Right lobe of liver (tissue), 6 donors: ENCODE results near the gene EIF2D. TPM values are rescaled to one million over a fixed set of nuclear protein-coding genes. Genes with fewer than 3 reads are reported as not detected.

ENCODE experiments used
- ATAC-seq, 4 donors: fragments of 200-7000 bp; cut with Tn5 transposase; one replicate each; pipeline ENCODE4 v1.9.1; 2020; ENCODE audit warnings: mild to moderate bottlenecking in 4 of 4, moderate library complexity in 4 of 4
- DNase-seq, 3 donors: peaks; one replicate each; pipeline ENCODE4 v3.0.0-alpha.2; 2020
- H3K27ac ChIP-seq, 3 donors: fragments of 200-600 bp; one replicate each; pipeline ENCODE4 v1.8.0; 2022
- H3K27me3 ChIP-seq, 2 donors: fragments of 200-600 bp; one replicate each; pipeline ENCODE4 v1.8.0; 2022
- H3K36me3 ChIP-seq, 4 donors: fragments of 200-600 bp; sonication (generic) in 1 of 4; one replicate each; pipeline versions ENCODE4 v1.5.1 to v1.8.0; 2017 to 2022; ENCODE audit warnings: control low read depth in 1 of 4
- H3K4me1 ChIP-seq, 4 donors: fragments of 200-600 bp; sonication (generic) in 1 of 4; one replicate each; pipeline versions ENCODE4 v1.5.1 to v1.8.0; 2017 to 2022; ENCODE audit warnings: control low read depth in 1 of 4
- H3K4me3 ChIP-seq, 3 donors: fragments of 200-600 bp; one replicate each; pipeline ENCODE4 v1.8.0; 2022
- H3K9me3 ChIP-seq, 4 donors: fragments of 200-600 bp; sonication (generic) in 1 of 4; one replicate each; pipeline versions ENCODE4 v1.5.1 to v1.8.0; 2017 to 2022; ENCODE audit warnings: control low read depth in 1 of 4
- POLR2A ChIP-seq: fragments of 450-650 bp; IDR thresholded peaks from one replicate; pipeline ENCODE4 v1.6.1; 2017; ENCODE audit warnings: antibody characterized with exemption, mild to moderate bottlenecking
- WGBS: methylation state at CpG from one replicate; pipeline ENCODE4 v1.1.6; 2018; ENCODE audit warnings: low coverage, low lambda C conversion rate; ENCODE audit not compliant: insufficient coverage; ENCODE audit errors: missing lambda C conversion rate; 5-methylcytosine and 5-hydroxymethylcytosine counted together
- intact Hi-C, 2 donors: fragments of 100-400 bp; cut with DNase I; formaldehyde crosslinking; loops; one replicate each; pipeline versions ENCODE4 v1.11.2 to v1.14.1; 2022
- total RNA-seq, 6 experiments: library from RNA; depleted of rRNA in 2 of 6; stranded (reverse); fragments of >200 nt in 2 of 6; fragmentation: NEBNext Ultra II Directional in 3 of 6; extraction: Animal tissue kit (Norgen Biotek cat#: 25700) in 3 of 6; gene quantifications; one replicate each; pipeline versions ENCODE4 v1.1.0 to v1.2.4, GENCODE V29; 2016 to 2023
- TF ChIP-seq, protein P1 (sequence below), 4 donors: fragments of 200-600 bp in 3 of 4; fragments of 450-650 bp in 1 of 4; IDR thresholded peaks; one replicate each; pipeline versions ENCODE4 v1.5.1 to v1.8.0; 2016 to 2022; ENCODE audit warnings: antibody characterized with exemption in 4 of 4, mild to moderate bottlenecking in 2 of 4
- donor health status: DM: no; HTN: yes; CAD: no.
- donor health status: DM: no; HTN: no; CAD: no.
- donor health status: DM: no; HTN: no; CAD: no.
- donor health status: DM: no; HTN: yes; CAD: no.
- donor health status: DM: no; HTN: yes; CAD: no.

Gene EIF2D
- total RNA-seq, 6 experiments from 2014 or later: 18.4 to 29.3 (median 24.4) TPM

- H3K27ac ChIP-seq: no peak overlapping the region
- no peak for TF ChIP-seq POLR2A
- TF ChIP-seq, protein P1, sequence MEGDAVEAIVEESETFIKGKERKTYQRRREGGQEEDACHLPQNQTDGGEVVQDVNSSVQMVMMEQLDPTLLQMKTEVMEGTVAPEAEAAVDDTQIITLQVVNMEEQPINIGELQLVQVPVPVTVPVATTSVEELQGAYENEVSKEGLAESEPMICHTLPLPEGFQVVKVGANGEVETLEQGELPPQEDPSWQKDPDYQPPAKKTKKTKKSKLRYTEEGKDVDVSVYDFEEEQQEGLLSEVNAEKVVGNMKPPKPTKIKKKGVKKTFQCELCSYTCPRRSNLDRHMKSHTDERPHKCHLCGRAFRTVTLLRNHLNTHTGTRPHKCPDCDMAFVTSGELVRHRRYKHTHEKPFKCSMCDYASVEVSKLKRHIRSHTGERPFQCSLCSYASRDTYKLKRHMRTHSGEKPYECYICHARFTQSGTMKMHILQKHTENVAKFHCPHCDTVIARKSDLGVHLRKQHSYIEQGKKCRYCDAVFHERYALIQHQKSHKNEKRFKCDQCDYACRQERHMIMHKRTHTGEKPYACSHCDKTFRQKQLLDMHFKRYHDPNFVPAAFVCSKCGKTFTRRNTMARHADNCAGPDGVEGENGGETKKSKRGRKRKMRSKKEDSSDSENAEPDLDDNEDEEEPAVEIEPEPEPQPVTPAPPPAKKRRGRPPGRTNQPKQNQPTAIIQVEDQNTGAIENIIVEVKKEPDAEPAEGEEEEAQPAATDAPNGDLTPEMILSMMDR (IDR thresholded peaks at IDR 0.05): no peak
- no peak overlapping the region for H3K4me3 ChIP-seq
- intact Hi-C loops: no loop called here
- DNase-seq (no peak), ATAC-seq (no peak)
- H3K4me1 ChIP-seq: peaks cover 0 to 46% (median 17%) of the 10 kb centered on the region in 4 donors
- no peaks in the 10 kb centered on the region for H3K36me3 ChIP-seq
- no peaks in the 10 kb centered on the region for H3K27me3 ChIP-seq
- 100% methylated on average over 1 of the region's 1 CpG for WGBS
- no peaks in the 10 kb centered on the region for H3K9me3 ChIP-seq
These were observed 66.9 kb downstream of the EIF2D start for GRCh38 chr1:206545351-206545750.

DNA sequence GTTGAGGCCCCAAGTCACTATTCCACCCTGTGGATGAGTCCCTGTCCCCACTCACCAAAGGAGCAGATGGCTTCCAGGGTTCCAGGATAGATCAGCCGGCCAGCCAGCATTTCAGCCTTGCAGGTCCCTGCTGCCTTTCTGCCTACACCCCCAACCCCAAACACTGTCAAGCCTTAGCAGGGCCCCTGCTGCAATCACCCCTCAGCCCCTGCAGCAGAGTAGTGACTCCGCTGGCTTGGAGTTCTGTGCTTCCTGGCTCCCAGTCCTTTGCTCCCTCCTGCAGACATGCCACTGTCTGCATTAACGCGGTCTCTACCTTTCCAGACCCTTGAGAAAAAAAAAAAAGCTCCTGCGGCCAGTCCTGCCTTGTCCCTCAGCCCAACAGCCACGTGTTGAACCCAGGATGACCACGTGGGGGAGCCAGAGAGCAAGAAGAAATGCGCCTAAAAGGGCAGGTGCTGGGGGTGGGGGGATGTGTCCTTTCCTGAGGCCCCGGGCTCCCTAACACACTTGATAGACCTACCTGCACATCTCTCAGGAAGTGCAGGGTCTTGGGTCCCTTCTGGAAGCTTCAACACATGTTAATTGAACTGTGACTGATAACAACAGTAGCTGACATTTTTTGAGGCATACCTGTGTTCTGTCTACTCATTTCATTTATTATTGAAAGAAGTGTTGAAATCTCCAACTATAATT lies 67.6 kb downstream of the EIF2D start:
- intact Hi-C loops: loop anchor here in 1 of 2 donors (5.0 kb wide), 1 partner anchor 42 kb away; no protein-coding TSS in a partner anchor
- no peaks in the 10 kb centered on the region for H3K27me3 ChIP-seq
- H3K4me3 ChIP-seq: no peak overlapping the region
- no peaks in the 10 kb centered on the region for H3K9me3 ChIP-seq
- WGBS: 14% methylated on average over 5 of the region's 9 CpGs
- DNase-seq (peak; percentile 69 to 79 (median 74)), ATAC-seq (peak; percentile 61 to 64 (median 61))
- no peak overlapping the region for H3K27ac ChIP-seq
- no peaks in the 10 kb centered on the region for H3K36me3 ChIP-seq
- H3K4me1 ChIP-seq: peaks cover 0 to 52% (median 21%) of the 10 kb centered on the region in 4 donors
- TF ChIP-seq POLR2A: no peak
- TF ChIP-seq, protein P1 (IDR thresholded peaks at IDR 0.05): peak; percentile 63 to 90 (median 84)

Other genes with a start within 250 kb of the EIF2D start
- 1 to 10 TPM in 5 of 6 experiments, under 1 TPM in 1; 0.86 to 2.7 (median 1.9) TPM for gene IKBKE, start 142.0 kb downstream of the EIF2D start, total RNA-seq
- gene RASSF5, start 104.9 kb downstream of the EIF2D start, total RNA-seq: 10 to 100 TPM in 5 of 6 experiments, 1 to 10 TPM in 1; 8.1 to 18.8 (median 12.6) TPM
- 1 to 10 TPM; 2.8 to 5.6 (median 4.0) TPM for gene DYRK3, start 23.1 kb upstream of the EIF2D start, total RNA-seq
- gene MAPKAPK2, start 72.4 kb upstream of the EIF2D start, total RNA-seq: 10 to 100 TPM; 25.6 to 46.6 (median 34.0) TPM
- not detected for gene IL19, start 158.3 kb upstream of the EIF2D start, total RNA-seq
- 1 to 10 TPM in 1 of 6 experiments, under 1 TPM in 3, not detected in 2; 0.26 to 2.2 (median 0.63) TPM for gene IL10, start 160.0 kb upstream of the EIF2D start, total RNA-seq